Measurements from ENCODE around the gene TMBIM6. TPM values are rescaled to one million over a fixed set of nuclear protein-coding genes. Genes with fewer than 3 reads are reported as not detected.
"Not testable (repeated sequence)": the region's sequence is repeated elsewhere in the genome, so short reads cannot be mapped to it uniquely, and the experiment has no call there.

TMBIM6 gene
- total and polyA plus RNA-seq, 2 experiments from 2014 or later, result 534 to 805 TPM

GRCh38 chr12:49777800-49778748 lies 36.7 kb downstream of the TMBIM6 start:
- Histone ChIP-seq H4K20me1 (ENCODE audit: insufficient read depth, poor library complexity, severe bottlenecking) (no peaks in the 10 kb centered on the region), H3K36me3 (replicated peaks; ENCODE audit: insufficient read depth, low read depth) (no peaks in the 10 kb centered on the region), H3K4me1 (ENCODE audit: insufficient read depth) (no peaks in the 10 kb centered on the region), H3K9me2 (replicated peaks; ENCODE audit: insufficient read depth) (no peaks in the 10 kb centered on the region), H3K9me3 (ENCODE audit: low read depth) (no peaks in the 10 kb centered on the region), H3K4me3 (no peak overlapping the region), H3K79me2 (no peaks in the 10 kb centered on the region), H3K4me2 (no peak overlapping the region), H3K27me3 (no peaks in the 10 kb centered on the region), H3K27ac (no peak overlapping the region), H2AFZ (peak overlapping the region; percentile 43)
- peak; percentile 72 for DNase-seq (ENCODE audit: low spot score)
- TF ChIP-seq EZH2phosphoT487 (IDR thresholded peaks at IDR 0.05; ENCODE audit: low read depth, severe bottlenecking, unreplicated experiment) (no peak), EZH2 (IDR thresholded peaks at IDR 0.05; ENCODE audit: borderline replicate concordance) (no peak), CTCF (IDR thresholded peaks at IDR 0.05; ENCODE audit: poor library complexity) (peak; percentile 71)
- WGBS (ENCODE audit: low lambda C conversion rate, missing lambda C conversion rate), result 49% methylated on average over 19 of the region's 19 CpGs

- no peak overlapping the region for H2AFZ ChIP-seq
- DNase-seq (ENCODE audit: low spot score), result no peak
- 83% methylated on average over 2 of the region's 2 CpGs for WGBS (ENCODE audit: low lambda C conversion rate, missing lambda C conversion rate)
- no peak overlapping the region for H3K4me2 ChIP-seq
- no peaks in the 10 kb centered on the region for H3K79me2 ChIP-seq
- H3K9me2 ChIP-seq (replicated peaks; ENCODE audit: insufficient read depth), result no peaks in the 10 kb centered on the region
- H3K36me3 ChIP-seq (replicated peaks; ENCODE audit: insufficient read depth, low read depth), result no peaks in the 10 kb centered on the region
- no peaks in the 10 kb centered on the region for H3K27me3 ChIP-seq
- no peak overlapping the region for H3K4me3 ChIP-seq
- TF ChIP-seq CTCF (IDR thresholded peaks at IDR 0.05; ENCODE audit: poor library complexity) (no peak), EZH2 (IDR thresholded peaks at IDR 0.05; ENCODE audit: borderline replicate concordance) (no peak), EZH2phosphoT487 (IDR thresholded peaks at IDR 0.05; ENCODE audit: low read depth, severe bottlenecking, unreplicated experiment) (no peak)
- no peaks in the 10 kb centered on the region for H3K4me1 ChIP-seq (ENCODE audit: insufficient read depth)
- no peaks in the 10 kb centered on the region for H4K20me1 ChIP-seq (ENCODE audit: insufficient read depth, poor library complexity, severe bottlenecking)
- no peak overlapping the region for H3K27ac ChIP-seq
- no peaks in the 10 kb centered on the region for H3K9me3 ChIP-seq (ENCODE audit: low read depth)
Observed at GRCh38 chr12:49779581-49779980, 38.2 kb downstream of the TMBIM6 start.

GRCh38 chr12:49780914-49781313 lies 39.6 kb downstream of the TMBIM6 start:
- not testable (repeated sequence) for H4K20me1 ChIP-seq (ENCODE audit: insufficient read depth, poor library complexity, severe bottlenecking); H3K36me3 ChIP-seq (replicated peaks; ENCODE audit: insufficient read depth, low read depth); H3K9me3 ChIP-seq (ENCODE audit: low read depth); H3K79me2 ChIP-seq; H3K4me2 ChIP-seq; H3K27me3 ChIP-seq; H2AFZ ChIP-seq; DNase-seq (ENCODE audit: low spot score); H3K9me2 ChIP-seq (replicated peaks; ENCODE audit: insufficient read depth); H3K4me1 ChIP-seq (ENCODE audit: insufficient read depth); H3K27ac ChIP-seq; H3K4me3 ChIP-seq
- 88% methylated on average over 5 of the region's 6 CpGs for WGBS (ENCODE audit: low lambda C conversion rate, missing lambda C conversion rate)

GRCh38 chr12:49783917-49784676 lies 42.7 kb downstream of the TMBIM6 start:
- TF ChIP-seq EZH2 (IDR thresholded peaks at IDR 0.05; ENCODE audit: borderline replicate concordance) (no peak), EZH2phosphoT487 (IDR thresholded peaks at IDR 0.05; ENCODE audit: low read depth, severe bottlenecking, unreplicated experiment) (no peak), CTCF (IDR thresholded peaks at IDR 0.05; ENCODE audit: poor library complexity) (no peak)
- H2AFZ ChIP-seq, result no peak overlapping the region
- H3K4me3 ChIP-seq, result no peak overlapping the region
- H3K9me2 ChIP-seq (replicated peaks; ENCODE audit: insufficient read depth), result no peaks in the 10 kb centered on the region
- no peaks in the 10 kb centered on the region for H4K20me1 ChIP-seq (ENCODE audit: insufficient read depth, poor library complexity, severe bottlenecking)
- H3K27ac ChIP-seq, result peak overlapping the region; percentile 55
- no peaks in the 10 kb centered on the region for H3K4me1 ChIP-seq (ENCODE audit: insufficient read depth)
- DNase-seq (ENCODE audit: low spot score), result peak; percentile 29
- H3K79me2 ChIP-seq, result no peaks in the 10 kb centered on the region
- H3K27me3 ChIP-seq, result no peaks in the 10 kb centered on the region
- no peaks in the 10 kb centered on the region for H3K9me3 ChIP-seq (ENCODE audit: low read depth)
- no peaks in the 10 kb centered on the region for H3K36me3 ChIP-seq (replicated peaks; ENCODE audit: insufficient read depth, low read depth)
- WGBS (ENCODE audit: low lambda C conversion rate, missing lambda C conversion rate), result 65% methylated on average over 7 of the region's 7 CpGs
- no peak overlapping the region for H3K4me2 ChIP-seq
